ENCODE results near the gene PPIF. TPM values are rescaled to one million over a fixed set of nuclear protein-coding genes. Genes with fewer than 3 reads are reported as not detected.
A peak's percentile ranks its signal among the peaks of the same experiment; 100 is the strongest.

PPIF gene
- total and polyA plus RNA-seq, 2 experiments from 2014 or later, result 86.6 to 143 TPM

GRCh38 chr10:79312601-79313187, 34.6 kb upstream of the PPIF start:
- no peak for DNase-seq (ENCODE audit: low read depth in 1 of 2, low spot score in 1 of 2)
- Histone ChIP-seq H3K4me3 (no peak overlapping the region), H3K36me3 (peaks cover 34% of the 10 kb centered on the region), H3K4me1 (ENCODE audit: low read depth) (no peaks in the 10 kb centered on the region), H3K27me3 (no peaks in the 10 kb centered on the region), H3K27ac (peak overlapping the region; percentile 54), H3K9me3 (ENCODE audit: low read depth) (no peaks in the 10 kb centered on the region)
- no peak for TF ChIP-seq CTCF (IDR thresholded peaks at IDR 0.05; ENCODE audit: low read depth, low read length)

DNA sequence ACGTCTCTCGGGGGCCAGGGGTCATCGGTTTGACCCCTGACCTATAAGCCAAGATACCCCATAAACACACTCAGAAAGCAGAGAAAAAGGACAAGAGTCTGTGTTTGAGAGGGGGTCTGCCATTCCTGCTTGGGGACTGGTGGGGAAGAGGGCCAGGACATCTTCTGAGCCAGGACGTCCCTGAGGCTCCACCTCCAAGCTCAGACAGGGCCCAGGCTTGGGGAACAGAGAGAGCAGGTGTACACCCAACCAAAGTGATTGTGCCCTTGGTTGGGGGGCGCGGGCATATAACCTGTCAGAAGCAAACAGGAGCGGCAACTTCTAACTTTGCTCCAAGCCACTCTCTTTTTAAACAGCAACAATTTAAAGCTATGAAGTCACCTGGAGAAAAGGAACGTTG, 33.9 kb upstream of the PPIF start:
- Histone ChIP-seq H3K27me3 (no peaks in the 10 kb centered on the region), H3K36me3 (peaks cover 28% of the 10 kb centered on the region), H3K9me3 (ENCODE audit: low read depth) (no peaks in the 10 kb centered on the region), H3K27ac (peak overlapping the region; percentile 43), H3K4me3 (no peak overlapping the region), H3K4me1 (ENCODE audit: low read depth) (no peaks in the 10 kb centered on the region)
- DNase-seq (ENCODE audit: low read depth in 1 of 2, low spot score in 1 of 2), result no peak
- TF ChIP-seq CTCF (IDR thresholded peaks at IDR 0.05; ENCODE audit: low read depth, low read length), result no peak

DNA sequence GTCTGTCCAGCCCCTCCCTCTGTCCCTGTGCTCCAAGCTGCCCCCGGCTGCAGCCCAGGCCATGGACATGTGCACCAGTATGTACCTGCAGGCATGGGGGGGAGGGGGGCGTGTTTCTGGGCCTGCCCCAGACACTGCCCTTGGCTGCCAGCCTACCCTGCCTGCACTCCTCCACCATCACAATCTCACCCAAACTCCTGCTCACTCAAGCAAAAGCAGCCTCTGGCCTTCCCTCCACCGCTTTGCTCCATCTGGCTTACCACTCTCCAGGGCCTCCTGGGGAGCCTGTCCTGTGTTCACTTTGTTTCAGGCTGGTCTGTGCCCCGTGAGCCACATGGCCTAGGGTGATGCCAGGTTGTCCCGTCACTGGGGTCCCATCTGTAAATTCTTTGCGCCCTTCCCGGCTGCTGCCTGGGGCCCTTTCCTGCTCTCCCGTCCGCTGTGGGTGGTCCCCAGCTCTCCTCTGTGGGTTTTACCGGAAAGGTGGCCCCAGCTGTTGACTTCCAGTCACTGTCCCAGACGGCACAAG, 33.3 kb upstream of the PPIF start:
- no peak for TF ChIP-seq CTCF (IDR thresholded peaks at IDR 0.05; ENCODE audit: low read depth, low read length)
- no peak for DNase-seq (ENCODE audit: low read depth in 1 of 2, low spot score in 1 of 2)
- no peaks in the 10 kb centered on the region for H3K4me1 ChIP-seq (ENCODE audit: low read depth)
- no peaks in the 10 kb centered on the region for H3K9me3 ChIP-seq (ENCODE audit: low read depth)
- H3K27me3 ChIP-seq, result no peaks in the 10 kb centered on the region
- no peak overlapping the region for H3K4me3 ChIP-seq
- peak overlapping the region; percentile 43 for H3K27ac ChIP-seq
- peaks cover 22% of the 10 kb centered on the region for H3K36me3 ChIP-seq

GRCh38 chr10:79314761-79315601, 32.3 kb upstream of the PPIF start:
- no peak for TF ChIP-seq CTCF (IDR thresholded peaks at IDR 0.05; ENCODE audit: low read depth, low read length)
- Histone ChIP-seq H3K4me1 (ENCODE audit: low read depth) (no peaks in the 10 kb centered on the region), H3K36me3 (peaks cover 14% of the 10 kb centered on the region), H3K27me3 (no peaks in the 10 kb centered on the region), H3K9me3 (ENCODE audit: low read depth) (no peaks in the 10 kb centered on the region), H3K27ac (peak overlapping the region; percentile 51), H3K4me3 (no peak overlapping the region)
- DNase-seq (ENCODE audit: low read depth in 1 of 2, low spot score in 1 of 2), result no peak

DNA sequence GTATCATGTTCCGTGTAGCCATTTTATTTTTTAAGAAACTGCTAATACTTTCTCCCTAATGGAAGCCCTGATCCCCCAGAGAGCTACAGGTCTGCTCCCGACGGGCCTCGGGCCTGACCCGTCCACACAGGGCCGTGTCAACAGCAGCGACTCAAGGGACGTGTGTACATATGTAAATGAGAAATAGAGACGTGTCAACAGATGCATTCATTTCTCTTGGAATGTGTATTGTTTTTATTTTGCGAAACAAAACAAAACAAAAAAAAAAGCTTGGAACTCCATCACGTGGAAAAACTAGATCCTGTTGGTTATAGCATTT, 31.7 kb upstream of the PPIF start:
- H3K4me3 ChIP-seq, result no peak overlapping the region
- no peak for TF ChIP-seq CTCF (IDR thresholded peaks at IDR 0.05; ENCODE audit: low read depth, low read length)
- no peaks in the 10 kb centered on the region for H3K4me1 ChIP-seq (ENCODE audit: low read depth)
- peaks cover 11% of the 10 kb centered on the region for H3K36me3 ChIP-seq
- peak overlapping the region; percentile 51 for H3K27ac ChIP-seq
- H3K27me3 ChIP-seq, result no peaks in the 10 kb centered on the region
- H3K9me3 ChIP-seq (ENCODE audit: low read depth), result no peaks in the 10 kb centered on the region
- DNase-seq (ENCODE audit: low read depth in 1 of 2, low spot score in 1 of 2), result no peak

All from cardiac muscle cell (in vitro differentiated cells and primary cell).